ENCODE results near the gene CTTN.
"Not testable (repeated sequence)": the region's sequence is repeated elsewhere in the genome, so short reads cannot be mapped to it uniquely, and the experiment has no call there.

Gene CTTN

DNA sequence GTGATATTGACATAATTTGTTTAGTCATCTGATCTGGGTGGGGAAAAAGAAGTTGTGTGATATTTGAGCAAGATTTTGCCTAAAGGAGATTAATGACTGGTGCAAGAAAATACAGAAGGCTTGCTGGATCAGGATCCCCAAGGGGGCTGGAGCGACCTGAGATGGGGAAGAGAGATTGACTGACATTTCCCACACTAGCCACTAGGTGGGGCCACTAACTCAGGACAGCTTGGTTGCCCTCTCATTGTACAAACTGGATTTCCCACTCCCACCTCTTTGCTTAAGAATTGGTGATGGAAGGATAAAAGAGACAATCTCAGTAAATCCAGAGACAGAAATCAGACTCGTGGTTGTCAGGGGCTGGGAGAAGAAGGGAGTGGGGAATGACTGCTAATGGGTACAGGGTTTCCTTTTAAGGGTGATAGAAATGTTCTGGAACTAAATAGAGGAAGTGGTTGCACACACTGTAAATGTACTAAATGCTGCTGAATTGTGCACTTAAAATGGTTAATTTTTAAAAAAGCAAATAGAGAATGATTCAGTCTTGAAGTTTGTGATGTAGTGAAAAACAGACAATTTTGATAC lies 50.7 kb downstream of the CTTN start:
- no peaks in the 10 kb centered on the region for H3K9me3 ChIP-seq (ENCODE audit: control insufficient read depth, low read length)
- H3K27ac ChIP-seq (ENCODE audit: insufficient read depth, low read depth, low read length, poor library complexity, severe bottlenecking), result no peak overlapping the region
- 78 to 90% methylated on average over 2 of the region's 2 CpGs for WGBS, 2 experiments
- no peaks in the 10 kb centered on the region for H3K36me3 ChIP-seq (ENCODE audit: control insufficient read depth, insufficient read depth, low read length)
- no peaks in the 10 kb centered on the region for H3K27me3 ChIP-seq (ENCODE audit: control insufficient read depth, insufficient read depth, low read length, poor library complexity, severe bottlenecking)
- H3K4me1 ChIP-seq (ENCODE audit: control insufficient read depth, insufficient read depth, low read length), result no peaks in the 10 kb centered on the region
- no peak overlapping the region for H3K4me3 ChIP-seq (ENCODE audit: insufficient read depth, low read depth, low read length)

DNA sequence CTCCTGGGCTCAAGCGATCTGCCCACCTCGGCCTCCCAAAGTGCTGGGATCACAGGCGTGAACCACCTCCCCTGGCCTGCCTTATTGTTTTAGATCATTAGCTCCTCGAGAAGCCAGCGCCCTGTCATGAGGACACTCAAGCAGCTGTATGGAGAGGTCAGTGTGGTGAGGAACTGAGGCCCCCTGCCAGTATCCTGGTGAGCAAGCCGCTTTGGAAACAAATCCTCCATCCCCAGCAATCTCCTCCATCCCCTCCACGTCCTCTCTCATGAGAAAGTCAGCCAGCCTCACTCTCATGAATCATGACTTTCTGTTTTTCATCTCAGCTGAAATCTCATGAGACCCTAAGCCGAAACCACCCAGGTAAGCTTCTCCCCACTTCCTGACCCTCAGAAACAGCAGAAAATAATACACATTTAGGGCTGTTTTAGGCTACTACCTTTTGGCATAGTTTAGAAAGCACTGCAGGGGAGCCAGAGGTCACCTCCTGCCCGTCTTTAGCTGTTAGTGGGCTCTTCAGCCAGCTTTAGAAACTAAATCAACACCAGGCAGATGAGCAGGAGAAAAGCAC lies 56.0 kb downstream of the CTTN start:
- H3K9me3 ChIP-seq (ENCODE audit: control insufficient read depth, low read length), result no peaks in the 10 kb centered on the region
- H3K27ac ChIP-seq (ENCODE audit: insufficient read depth, low read depth, low read length, poor library complexity, severe bottlenecking), result no peak overlapping the region
- no peaks in the 10 kb centered on the region for H3K27me3 ChIP-seq (ENCODE audit: control insufficient read depth, insufficient read depth, low read length, poor library complexity, severe bottlenecking)
- 72 to 73% methylated on average over 9 of the region's 9 CpGs for WGBS, 2 experiments
- H3K4me1 ChIP-seq (ENCODE audit: control insufficient read depth, insufficient read depth, low read length), result peaks cover 6% of the 10 kb centered on the region
- no peaks in the 10 kb centered on the region for H3K36me3 ChIP-seq (ENCODE audit: control insufficient read depth, insufficient read depth, low read length)
- no peak overlapping the region for H3K4me3 ChIP-seq (ENCODE audit: insufficient read depth, low read depth, low read length)

DNA sequence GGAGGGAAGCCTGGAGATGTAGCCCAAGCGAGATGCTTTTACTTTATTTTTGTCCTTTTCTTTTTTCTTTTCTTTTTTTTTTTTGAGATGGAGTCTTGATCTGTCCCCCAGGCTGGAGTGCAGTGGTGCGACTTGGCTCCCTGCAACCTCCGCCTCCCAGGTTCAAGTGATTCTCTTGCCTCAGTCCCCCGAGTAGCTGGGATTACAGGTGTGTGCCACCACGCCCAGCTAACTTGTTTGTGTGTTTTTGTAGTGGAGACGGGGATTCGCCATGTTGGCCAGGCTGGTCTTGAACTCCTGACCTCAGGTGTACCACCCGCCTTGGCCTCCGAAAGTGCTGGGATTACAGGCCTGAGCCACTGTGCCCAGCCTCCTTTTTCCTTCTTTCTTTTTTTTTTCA lies 56.5 kb downstream of the CTTN start:
- H3K4me1 ChIP-seq (ENCODE audit: control insufficient read depth, insufficient read depth, low read length); H3K4me3 ChIP-seq (ENCODE audit: insufficient read depth, low read depth, low read length); H3K36me3 ChIP-seq (ENCODE audit: control insufficient read depth, insufficient read depth, low read length); H3K27ac ChIP-seq (ENCODE audit: insufficient read depth, low read depth, low read length, poor library complexity, severe bottlenecking); H3K27me3 ChIP-seq (ENCODE audit: control insufficient read depth, insufficient read depth, low read length, poor library complexity, severe bottlenecking); H3K9me3 ChIP-seq (ENCODE audit: control insufficient read depth, low read length): not testable (repeated sequence)
- WGBS, 2 experiments, result 85 to 86% methylated on average over 9 of the region's 9 CpGs

DNA sequence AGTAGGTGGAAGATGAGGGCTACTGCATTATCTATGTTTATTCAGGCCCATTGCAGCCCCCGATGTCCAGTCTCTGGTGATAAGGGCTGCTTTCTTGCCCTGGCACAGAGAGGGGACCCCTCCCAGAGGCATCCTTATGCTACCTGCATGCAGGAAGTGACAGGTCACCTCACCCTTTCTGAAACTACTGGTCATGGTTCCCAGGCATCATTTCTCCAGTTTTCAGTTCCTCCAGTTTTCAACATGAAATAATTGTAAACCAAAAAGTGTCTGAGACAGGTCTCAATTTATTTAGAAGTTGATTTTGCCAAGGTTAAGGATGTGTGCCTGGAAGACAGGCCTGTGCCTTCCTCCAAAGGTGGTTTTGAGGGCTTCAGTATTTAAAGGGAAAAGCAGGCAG lies 57.0 kb downstream of the CTTN start:
- H3K36me3 ChIP-seq (ENCODE audit: control insufficient read depth, insufficient read depth, low read length), result no peaks in the 10 kb centered on the region
- H3K27me3 ChIP-seq (ENCODE audit: control insufficient read depth, insufficient read depth, low read length, poor library complexity, severe bottlenecking), result no peaks in the 10 kb centered on the region
- H3K4me3 ChIP-seq (ENCODE audit: insufficient read depth, low read depth, low read length), result no peak overlapping the region
- no peaks in the 10 kb centered on the region for H3K9me3 ChIP-seq (ENCODE audit: control insufficient read depth, low read length)
- H3K4me1 ChIP-seq (ENCODE audit: control insufficient read depth, insufficient read depth, low read length), result peaks cover 8% of the 10 kb centered on the region
- no peak overlapping the region for H3K27ac ChIP-seq (ENCODE audit: insufficient read depth, low read depth, low read length, poor library complexity, severe bottlenecking)
- 92 to 96% methylated on average over 1 of the region's 1 CpG for WGBS, 2 experiments

DNA sequence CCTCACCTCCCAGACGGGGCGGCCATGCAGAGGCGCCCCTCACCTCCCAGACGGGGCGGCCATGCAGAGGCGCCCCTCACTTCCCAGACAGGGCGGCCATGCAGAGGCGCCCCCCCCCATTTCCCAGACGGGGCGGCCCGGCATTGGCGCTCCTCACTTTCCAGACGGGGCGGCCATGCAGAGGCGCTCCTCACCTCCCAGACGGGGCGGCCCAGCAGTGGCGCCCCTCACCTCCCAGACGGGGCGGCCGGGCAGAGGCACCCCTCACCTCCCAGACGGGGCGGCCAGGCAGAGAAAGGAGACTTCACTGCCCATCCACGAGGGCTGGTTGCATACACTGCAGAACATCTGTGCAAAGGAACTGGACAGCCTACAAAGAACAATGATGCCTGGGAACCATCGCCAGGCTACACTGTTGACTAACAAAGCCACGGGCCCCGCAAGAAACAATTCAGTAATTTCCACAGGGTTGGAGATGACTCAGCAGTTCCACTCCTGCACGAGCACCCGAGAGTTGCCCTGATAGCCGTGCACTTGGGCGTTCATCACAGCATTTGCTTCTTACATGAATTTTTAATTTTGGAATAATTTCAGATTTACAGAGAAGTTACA lies 58.7 kb downstream of the CTTN start:
- H3K4me1 ChIP-seq (ENCODE audit: control insufficient read depth, insufficient read depth, low read length), result peaks cover 14% of the 10 kb centered on the region
- no peaks in the 10 kb centered on the region for H3K9me3 ChIP-seq (ENCODE audit: control insufficient read depth, low read length)
- no peak overlapping the region for H3K4me3 ChIP-seq (ENCODE audit: insufficient read depth, low read depth, low read length)
- no peaks in the 10 kb centered on the region for H3K36me3 ChIP-seq (ENCODE audit: control insufficient read depth, insufficient read depth, low read length)
- WGBS, 2 experiments, result 91 to 94% methylated on average over 31 of the region's 31 CpGs
- H3K27me3 ChIP-seq (ENCODE audit: control insufficient read depth, insufficient read depth, low read length, poor library complexity, severe bottlenecking), result no peaks in the 10 kb centered on the region
- H3K27ac ChIP-seq (ENCODE audit: insufficient read depth, low read depth, low read length, poor library complexity, severe bottlenecking), result no peak overlapping the region

DNA sequence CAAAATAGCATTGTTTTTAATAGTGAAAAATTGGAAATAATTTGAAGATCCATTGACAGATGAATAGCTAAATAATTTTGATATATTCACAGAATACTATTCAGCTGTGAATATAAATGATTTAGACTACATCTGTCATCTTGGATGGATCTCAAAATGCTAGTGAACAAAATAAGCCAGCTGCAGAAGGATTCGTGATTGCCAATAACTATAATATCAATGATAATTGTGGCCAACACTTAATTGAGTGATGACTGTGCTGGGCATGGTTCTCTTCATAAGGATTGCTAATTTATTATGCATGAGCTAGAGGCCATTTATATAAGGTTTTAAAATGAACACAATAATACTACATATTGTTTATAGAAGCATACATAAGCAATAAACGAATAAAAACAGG lies 60.4 kb downstream of the CTTN start:
- Histone ChIP-seq H3K9me3 (ENCODE audit: control insufficient read depth, low read length) (no peaks in the 10 kb centered on the region), H3K27ac (ENCODE audit: insufficient read depth, low read depth, low read length, poor library complexity, severe bottlenecking) (no peak overlapping the region), H3K27me3 (ENCODE audit: control insufficient read depth, insufficient read depth, low read length, poor library complexity, severe bottlenecking) (no peaks in the 10 kb centered on the region), H3K36me3 (ENCODE audit: control insufficient read depth, insufficient read depth, low read length) (no peaks in the 10 kb centered on the region), H3K4me1 (ENCODE audit: control insufficient read depth, insufficient read depth, low read length) (peaks cover 14% of the 10 kb centered on the region), H3K4me3 (ENCODE audit: insufficient read depth, low read depth, low read length) (no peak overlapping the region)
- 93 to 97% methylated on average over 2 of the region's 2 CpGs for WGBS, 2 experiments

GRCh38 chr11:70460111-70460510 lies 61.8 kb downstream of the CTTN start:
- no peak overlapping the region for H3K27ac ChIP-seq (ENCODE audit: insufficient read depth, low read depth, low read length, poor library complexity, severe bottlenecking)
- H3K27me3 ChIP-seq (ENCODE audit: control insufficient read depth, insufficient read depth, low read length, poor library complexity, severe bottlenecking), result no peaks in the 10 kb centered on the region
- H3K9me3 ChIP-seq (ENCODE audit: control insufficient read depth, low read length), result no peaks in the 10 kb centered on the region
- H3K4me3 ChIP-seq (ENCODE audit: insufficient read depth, low read depth, low read length), result no peak overlapping the region
- WGBS, 2 experiments, result 87 to 92% methylated on average over 4 of the region's 4 CpGs
- peaks cover 14% of the 10 kb centered on the region for H3K4me1 ChIP-seq (ENCODE audit: control insufficient read depth, insufficient read depth, low read length)
- H3K36me3 ChIP-seq (ENCODE audit: control insufficient read depth, insufficient read depth, low read length), result no peaks in the 10 kb centered on the region

DNA sequence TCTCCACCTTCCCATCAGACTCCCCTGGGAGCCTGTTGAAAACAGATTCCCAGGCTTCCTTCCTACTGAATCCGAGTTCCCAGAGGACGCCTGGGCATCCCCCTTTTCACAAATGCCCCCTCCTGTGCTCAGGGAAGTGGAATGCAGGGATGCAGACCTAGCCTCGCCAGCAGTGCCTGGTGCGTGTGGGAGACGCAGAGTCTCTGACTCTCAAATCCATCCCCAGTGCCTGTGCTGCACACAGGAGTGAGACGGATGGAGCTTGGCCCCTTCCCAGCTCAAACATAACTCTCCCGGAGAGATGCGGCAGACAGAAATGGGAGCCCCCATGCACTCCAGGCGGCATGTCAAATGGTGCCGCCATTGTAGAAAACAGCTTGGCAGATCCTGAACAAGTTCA lies 62.6 kb downstream of the CTTN start:
- no peaks in the 10 kb centered on the region for H3K36me3 ChIP-seq (ENCODE audit: control insufficient read depth, insufficient read depth, low read length)
- H3K4me3 ChIP-seq (ENCODE audit: insufficient read depth, low read depth, low read length), result no peak overlapping the region
- peaks cover 9% of the 10 kb centered on the region for H3K4me1 ChIP-seq (ENCODE audit: control insufficient read depth, insufficient read depth, low read length)
- H3K9me3 ChIP-seq (ENCODE audit: control insufficient read depth, low read length), result no peaks in the 10 kb centered on the region
- H3K27ac ChIP-seq (ENCODE audit: insufficient read depth, low read depth, low read length, poor library complexity, severe bottlenecking), result no peak overlapping the region
- H3K27me3 ChIP-seq (ENCODE audit: control insufficient read depth, insufficient read depth, low read length, poor library complexity, severe bottlenecking), result no peaks in the 10 kb centered on the region
- WGBS, 2 experiments, result 64 to 70% methylated on average over 10 of the region's 10 CpGs

GRCh38 chr11:70462818-70463477 lies 64.6 kb downstream of the CTTN start:
- H3K4me1 ChIP-seq (ENCODE audit: control insufficient read depth, insufficient read depth, low read length), result peaks cover 8% of the 10 kb centered on the region
- no peaks in the 10 kb centered on the region for H3K36me3 ChIP-seq (ENCODE audit: control insufficient read depth, insufficient read depth, low read length)
- H3K9me3 ChIP-seq (ENCODE audit: control insufficient read depth, low read length), result no peaks in the 10 kb centered on the region
- no peak overlapping the region for H3K4me3 ChIP-seq (ENCODE audit: insufficient read depth, low read depth, low read length)
- no peak overlapping the region for H3K27ac ChIP-seq (ENCODE audit: insufficient read depth, low read depth, low read length, poor library complexity, severe bottlenecking)
- no peaks in the 10 kb centered on the region for H3K27me3 ChIP-seq (ENCODE audit: control insufficient read depth, insufficient read depth, low read length, poor library complexity, severe bottlenecking)
- 91 to 97% methylated on average over 12 of the region's 12 CpGs for WGBS, 2 experiments

DNA sequence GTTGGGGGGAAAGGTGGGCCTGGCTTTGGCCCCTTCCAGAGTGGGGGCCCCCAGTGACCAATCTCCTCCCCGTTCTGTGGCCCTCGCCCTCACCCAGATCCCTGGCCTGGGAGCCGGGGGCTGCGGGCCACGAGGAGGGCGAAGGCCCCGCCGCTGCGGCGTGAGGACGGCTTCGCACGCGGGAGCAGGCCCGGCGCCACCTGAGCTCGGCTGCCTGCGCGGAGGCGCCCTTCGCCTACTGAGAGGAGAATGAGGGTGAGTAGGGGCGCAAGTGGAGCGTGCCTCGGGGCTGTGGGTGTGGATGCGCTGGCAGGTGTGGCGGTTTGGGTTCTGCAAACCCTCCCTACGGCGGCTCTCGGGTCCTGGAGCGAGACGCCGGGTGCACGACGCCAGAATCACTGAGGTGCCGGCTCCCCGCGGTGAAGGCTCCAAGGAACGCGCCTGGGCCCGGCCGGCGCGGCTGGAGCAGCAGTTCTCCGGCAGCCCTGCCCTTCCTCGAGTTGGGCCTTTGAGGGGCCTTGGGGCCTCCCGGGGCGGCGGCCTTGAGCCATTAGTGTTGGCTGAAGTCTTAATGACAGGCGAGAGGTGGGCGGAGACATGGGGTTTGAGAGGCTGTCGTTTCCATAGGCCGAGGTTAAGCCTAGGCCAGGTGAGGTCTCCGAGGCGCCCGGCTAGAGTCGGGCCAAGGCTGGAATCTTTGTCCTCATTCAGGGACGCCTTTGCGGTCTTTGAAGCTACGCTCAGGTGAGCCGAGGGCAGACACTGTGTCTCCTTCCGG lies 65.3 kb downstream of the CTTN start:
- H3K27me3 ChIP-seq (ENCODE audit: control insufficient read depth, insufficient read depth, low read length, poor library complexity, severe bottlenecking), result no peaks in the 10 kb centered on the region
- H3K4me3 ChIP-seq (ENCODE audit: insufficient read depth, low read depth, low read length), result no peak overlapping the region
- WGBS, 2 experiments, result 95% methylated on average over 61 of the region's 61 CpGs
- no peak overlapping the region for H3K27ac ChIP-seq (ENCODE audit: insufficient read depth, low read depth, low read length, poor library complexity, severe bottlenecking)
- H3K4me1 ChIP-seq (ENCODE audit: control insufficient read depth, insufficient read depth, low read length), result peaks cover 8% of the 10 kb centered on the region
- no peaks in the 10 kb centered on the region for H3K36me3 ChIP-seq (ENCODE audit: control insufficient read depth, insufficient read depth, low read length)
- H3K9me3 ChIP-seq (ENCODE audit: control insufficient read depth, low read length), result no peaks in the 10 kb centered on the region
